ENCODE data around the gene FAM110A.
"Not testable (repeated sequence)": the region's sequence is repeated elsewhere in the genome, so short reads cannot be mapped to it uniquely, and the experiment has no call there.

FAM110A gene

DNA sequence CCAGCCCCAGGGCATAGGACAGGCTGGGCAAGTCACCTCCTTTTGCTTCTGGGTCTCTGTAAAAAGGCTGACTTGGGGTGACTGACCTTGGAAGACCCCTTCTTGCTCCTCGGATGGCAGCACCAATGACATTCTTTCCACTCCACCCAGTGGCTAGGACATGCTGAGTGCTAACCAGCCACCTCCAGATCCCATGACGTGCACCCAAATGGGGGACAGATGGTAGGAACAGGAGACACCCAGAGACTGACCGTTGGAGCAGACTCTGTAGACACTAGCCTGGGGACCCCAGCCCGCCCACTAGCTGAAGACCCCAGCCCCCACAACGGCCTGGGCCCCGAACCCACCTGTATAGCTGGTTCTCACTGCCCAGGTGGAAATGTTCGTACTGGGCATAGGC is 44.3 kb downstream of the FAM110A start:
- DNase-seq: no peak

DNA sequence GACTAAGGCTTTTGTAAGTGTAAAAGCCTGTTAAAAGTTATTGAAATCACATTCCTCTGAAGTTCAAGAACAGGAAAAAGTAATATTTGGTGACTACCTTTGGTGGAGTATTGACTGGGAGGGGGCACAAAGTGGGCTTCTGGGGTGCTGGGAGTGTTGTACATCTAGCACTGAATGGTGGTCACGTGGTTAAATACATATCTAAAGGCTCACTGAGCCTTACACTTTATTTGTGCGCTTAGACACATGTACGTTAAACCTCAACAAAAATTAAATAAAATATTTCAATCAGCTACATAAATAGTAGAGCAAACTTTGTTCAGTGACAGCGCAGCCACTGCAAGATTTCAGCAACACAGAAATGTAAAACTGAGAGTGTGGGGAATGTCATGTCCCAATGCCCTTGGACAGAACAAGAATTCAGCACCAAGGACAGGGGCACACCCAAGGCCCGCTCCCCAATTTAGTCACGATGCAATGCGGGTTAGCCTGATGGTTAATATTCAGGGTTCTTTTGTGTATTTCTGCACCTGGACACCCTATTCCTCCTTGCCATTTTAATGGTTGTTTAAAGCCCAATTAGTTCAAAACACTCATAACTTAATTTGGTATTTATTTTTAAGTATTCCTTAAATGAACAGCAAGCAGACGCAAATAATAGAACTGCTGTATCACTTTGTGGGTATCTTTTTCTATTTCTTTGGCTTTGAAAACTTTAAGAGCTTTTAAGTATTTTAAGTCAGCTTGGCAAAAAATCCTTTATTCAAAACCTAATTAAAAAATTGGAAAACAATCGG is 45.2 kb downstream of the FAM110A start:
- DNase-seq: peak in 2 of 6 experiments; percentile 4 to 25

DNA sequence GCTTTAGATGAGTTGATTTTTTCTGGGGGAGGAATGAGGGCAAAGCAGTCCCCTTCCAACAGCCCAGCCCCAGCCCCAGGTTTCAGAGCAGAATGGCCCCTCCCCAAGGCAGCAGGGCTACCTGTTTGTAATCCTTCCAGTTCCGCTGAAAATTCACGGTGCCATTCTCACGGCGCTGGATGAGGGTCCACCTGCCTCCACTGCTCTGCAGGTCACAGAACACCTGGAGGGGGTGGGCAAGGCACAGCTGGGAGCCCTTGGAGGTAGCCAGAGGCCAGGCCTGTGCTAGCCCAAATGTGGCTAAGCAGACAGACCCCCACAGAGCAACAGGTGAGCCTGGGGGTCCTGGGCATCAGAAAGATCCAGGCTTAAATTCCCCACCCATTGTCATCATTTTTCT is 46.1 kb downstream of the FAM110A start:
- DNase-seq: no peak

DNA sequence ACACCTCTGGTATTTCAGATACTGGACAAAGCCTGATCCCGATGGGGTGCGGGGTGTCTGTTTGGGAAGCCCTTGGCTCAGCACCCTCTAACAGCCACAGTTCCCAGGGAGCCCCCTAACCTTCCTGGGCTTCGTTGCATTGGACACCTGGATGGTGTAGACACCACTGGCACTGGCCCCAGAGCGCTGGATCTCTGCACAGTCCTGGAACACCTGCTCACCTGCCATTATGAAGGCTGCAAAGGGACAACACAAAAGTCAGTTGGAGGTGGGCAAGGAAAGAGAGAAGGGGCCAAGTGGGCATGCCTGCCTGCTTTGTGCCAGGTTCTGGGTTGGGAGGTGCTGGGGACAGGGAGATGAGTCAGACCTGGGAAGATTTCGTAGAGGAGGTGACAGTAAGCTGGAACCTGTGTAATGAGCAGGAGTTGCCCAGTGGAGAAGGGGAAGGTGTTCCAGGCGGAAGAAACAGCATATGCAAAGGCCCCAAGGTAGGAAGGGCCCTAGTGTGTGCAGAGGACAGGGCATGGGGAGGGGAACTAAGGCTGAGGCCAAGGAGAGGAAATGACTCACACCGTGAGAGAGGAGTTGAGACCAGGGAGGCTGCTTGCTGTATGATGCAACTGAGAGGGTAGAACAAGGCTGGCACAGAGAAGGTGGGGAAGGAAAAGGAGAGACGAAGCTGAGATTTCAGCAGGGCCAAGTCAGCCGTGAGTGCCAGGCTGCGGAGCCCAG is 47.7 kb downstream of the FAM110A start:
- DNase-seq: no peak

DNA sequence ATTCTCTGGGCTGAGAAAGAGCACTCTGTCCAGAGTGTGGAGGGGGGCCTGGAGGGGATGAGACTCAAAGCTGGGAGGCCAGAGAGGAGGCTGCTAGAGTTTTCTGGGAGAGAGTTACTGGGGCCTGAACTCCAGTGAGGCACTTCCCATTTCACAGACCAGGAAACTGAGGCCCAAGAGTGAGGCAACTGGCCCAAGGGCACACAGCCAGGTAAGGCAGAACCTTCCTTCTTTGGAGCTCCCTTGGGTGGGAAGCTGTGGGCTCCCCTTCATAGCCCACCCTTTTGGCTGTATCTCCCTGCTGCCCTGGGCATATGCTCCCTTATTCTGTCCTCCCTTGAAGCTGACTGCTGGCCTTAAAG is 48.2 kb downstream of the FAM110A start:
- DNase-seq: no peak

DNA sequence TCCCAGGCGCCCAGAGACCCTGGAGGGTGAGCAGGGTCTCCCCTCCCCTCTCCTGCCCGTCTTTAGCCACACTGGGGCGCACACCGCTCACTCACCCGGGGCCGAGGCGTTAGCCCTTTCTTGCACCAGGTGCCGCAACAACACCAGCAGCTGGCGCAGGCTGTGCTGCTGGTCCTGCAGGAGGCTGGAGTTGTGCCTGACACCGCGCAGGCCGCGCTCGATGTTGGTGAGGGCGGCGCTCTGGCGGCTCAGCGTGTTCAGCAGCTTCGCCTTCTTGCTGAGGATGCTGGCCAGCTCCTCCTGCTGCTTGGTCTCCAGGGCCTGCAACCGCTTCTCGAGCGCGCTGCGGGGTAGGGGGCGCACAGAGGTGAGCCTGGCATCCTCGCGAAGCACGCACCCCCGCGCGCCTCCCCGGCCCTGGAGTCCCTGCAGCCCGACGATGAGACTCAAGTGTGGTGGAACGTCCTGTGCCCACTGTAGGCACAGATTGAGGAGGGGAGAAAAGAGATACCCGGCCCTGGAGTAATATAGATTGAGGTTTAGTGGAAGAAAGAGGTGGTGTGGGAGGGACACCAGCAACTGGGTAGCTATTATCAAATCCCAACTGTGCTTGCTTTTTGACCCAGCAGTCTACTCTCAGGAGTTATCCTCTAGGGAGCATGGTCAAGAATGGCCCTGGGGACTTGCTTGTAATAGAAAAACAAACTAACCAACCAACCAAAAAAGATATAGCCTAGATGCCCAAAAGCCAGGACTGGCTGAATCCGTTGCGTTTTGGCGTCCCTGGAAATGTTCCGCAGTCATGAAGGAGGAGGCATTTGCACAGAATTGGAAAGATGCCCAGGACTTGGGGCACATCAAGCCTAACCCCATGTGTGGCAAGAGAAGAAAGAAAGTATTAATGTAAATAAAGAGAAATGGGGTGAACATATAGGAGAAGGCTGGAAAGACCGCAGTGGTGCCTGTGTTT is 51.8 kb downstream of the FAM110A start:
- no peak for DNase-seq

DNA sequence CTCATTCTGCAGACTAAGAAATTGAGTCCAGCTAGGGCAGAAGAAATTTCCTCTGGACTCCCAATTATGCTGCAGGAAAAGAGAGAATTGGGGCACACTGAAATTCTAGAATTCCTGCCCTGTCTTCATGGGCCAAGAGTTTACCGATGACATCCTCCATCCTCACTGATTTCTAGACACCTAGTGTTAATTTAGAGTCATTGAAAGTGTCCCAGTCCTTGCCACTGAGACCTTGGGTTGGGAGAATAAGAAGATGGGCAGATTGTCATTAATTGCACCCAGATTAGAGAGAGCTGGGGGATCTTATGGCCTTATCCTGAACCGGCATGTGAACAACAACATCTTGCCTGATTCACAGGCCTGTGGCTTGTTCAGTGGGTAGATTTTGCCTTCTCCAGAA is 53.6 kb downstream of the FAM110A start:
- DNase-seq: no peak

DNA sequence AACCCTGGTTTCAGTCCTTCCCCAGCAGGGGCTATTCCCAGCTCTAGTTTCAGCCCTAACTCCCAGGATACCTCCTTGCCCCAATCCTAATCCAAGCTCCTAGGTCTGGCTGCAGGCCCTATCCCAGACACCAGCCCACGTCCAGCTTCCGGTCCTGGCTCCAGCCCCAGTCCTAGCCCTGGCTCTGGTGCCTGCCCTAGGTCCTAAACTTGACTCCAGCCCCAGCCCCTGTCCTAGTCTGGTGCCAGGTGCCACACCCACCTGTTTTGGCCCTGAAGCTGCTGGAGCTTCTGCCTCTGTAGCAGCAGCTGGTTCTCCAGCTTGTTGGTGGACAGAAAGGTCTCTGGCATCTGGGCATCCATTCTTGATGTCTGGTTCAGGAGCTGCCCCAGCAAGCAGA is 54.5 kb downstream of the FAM110A start:
- no peak for DNase-seq

DNA sequence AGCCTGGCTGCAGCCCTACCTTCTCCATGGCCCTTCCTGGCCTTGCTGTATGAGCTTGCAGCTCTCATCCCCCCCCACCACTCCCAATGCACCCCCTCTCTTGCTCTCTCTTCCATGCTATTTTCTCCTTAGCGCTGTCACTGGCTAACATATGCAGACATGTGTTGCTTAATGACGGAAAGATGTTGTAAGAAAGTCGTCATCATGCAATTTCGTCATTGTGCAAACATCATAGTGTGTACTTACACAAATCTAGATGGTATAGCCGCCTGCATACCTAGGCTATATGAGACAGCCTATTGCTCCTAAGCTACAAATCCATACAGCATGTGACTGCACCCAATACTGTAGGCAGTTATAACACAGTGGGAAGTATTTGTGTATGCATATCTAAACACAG is 55.6 kb downstream of the FAM110A start:
- no peak for DNase-seq

DNA sequence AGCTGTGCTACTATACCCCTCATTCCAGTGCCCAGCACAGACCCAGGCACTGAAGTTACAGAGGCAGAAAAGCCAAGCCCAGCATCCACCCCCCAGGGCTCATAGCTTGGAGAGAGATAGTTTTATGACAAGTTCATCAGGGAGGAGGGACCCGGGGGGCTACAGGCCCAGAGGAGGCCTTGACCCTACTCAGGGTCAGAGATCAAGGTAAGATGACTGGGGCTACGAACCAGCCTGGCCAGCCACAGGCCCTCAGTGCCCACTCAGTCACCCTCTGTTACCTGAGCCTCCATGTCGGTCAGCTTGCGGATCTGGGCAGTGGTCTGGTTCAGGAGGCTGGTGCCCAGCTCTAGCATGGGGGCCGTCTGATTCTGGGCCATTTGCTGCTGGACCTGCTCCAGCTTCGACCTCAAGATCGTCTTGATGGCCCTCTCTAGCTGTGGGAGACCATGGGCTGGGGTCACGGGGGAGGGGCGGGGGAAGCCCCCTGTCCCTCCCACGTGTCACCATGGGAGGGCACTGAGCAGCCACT is 56.5 kb downstream of the FAM110A start:
- no peak for DNase-seq

DNA sequence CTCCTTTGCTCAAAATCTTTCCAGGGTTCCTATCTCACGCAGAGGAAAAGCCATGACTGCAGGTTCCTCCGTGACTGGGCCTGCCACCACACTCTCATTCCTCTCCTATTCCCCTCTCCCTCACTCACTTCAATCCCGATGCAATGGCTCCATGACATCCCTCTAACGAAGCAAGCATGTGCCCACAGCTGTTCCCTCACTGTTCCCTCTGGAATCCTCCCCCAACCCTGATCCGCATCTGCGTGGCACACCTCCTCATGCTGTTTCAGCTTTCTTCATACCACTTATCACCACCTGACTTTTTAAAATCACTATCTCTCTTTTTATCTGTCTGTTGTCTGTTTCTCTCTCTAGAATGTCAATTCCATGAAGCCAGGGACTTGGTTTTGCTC is 57.1 kb downstream of the FAM110A start:
- no peak for DNase-seq

DNA sequence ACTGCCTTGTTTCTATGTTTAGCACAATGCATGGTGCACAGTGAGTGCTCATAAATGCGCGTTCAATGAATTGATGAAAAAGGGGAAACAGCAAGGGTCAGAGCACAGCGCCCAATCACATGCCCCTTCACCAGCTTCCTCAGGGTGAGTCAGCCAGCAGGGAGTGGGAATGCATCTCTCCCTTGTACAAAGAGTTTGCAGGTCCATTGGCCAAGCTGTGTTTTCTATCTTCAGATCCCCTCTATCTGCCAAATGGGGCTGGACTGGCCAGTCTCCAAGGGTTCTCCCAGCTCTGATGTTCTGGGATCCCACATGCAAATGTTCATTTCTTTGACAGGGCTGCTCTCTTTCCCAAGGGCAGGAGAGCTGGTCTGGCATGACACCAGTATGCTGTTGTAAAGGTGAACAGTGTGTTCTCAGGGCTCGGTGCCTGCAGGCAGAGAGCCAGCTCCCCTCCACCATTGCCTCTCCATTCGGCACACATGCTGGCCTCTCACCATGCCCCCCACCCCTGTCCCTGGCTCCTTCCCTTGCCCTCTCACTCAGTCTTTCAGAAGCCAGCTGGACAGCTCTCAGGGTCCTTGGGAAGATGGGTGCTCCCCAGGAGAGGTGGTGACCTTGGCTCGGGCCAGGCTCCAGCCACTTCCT is 57.7 kb downstream of the FAM110A start:
- no peak for DNase-seq

DNA sequence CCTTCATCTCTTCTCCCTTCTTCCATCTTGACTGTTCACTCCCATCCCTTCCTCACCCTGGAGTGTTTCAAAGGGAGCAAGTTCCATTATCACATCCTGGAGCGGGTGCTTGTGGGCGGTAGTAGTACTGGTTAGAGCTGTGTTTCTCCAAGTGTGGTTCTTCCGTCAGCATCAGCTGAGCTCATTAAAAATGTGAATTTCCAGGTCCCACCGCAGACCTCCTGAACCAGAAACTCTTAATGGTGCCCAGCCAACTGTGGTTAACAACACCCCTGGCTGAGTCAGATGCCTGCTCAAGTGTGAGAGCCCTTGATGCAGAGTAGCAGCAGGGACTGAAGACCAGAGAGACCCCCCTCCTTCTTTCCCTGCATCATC is 58.2 kb downstream of the FAM110A start:
- no peak for DNase-seq

DNA sequence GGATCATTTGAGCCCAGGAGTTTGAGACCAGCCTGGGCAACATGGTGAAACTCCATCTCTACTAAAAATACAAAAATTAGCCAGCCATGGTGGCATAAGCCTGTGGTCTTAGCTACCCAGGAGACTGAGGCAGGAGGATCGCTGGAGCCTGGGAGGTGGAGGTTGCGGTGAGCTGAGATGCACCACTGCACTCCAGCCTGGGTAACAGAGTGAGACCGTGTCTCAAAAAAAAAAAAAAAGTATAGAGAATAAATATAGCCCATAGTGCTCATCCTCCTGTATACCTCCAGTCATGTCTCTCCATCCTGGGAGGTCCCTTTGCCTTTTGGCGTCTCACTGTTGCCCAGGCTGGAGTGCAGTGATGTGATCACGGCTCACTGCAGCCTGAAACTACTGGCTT is 58.9 kb downstream of the FAM110A start:
- DNase-seq: not testable (repeated sequence)
